HepG2 (cell line): ENCODE data around the gene OGFOD3. TPM values are rescaled to one million over a fixed set of nuclear protein-coding genes. Genes with fewer than 3 reads are reported as not detected.

Source experiments
- ATF1 ChIP-seq: IDR thresholded peaks from 2 replicates; pipeline ENCODE4 v1.6.1; 2016; ENCODE audit warnings: mild to moderate bottlenecking, control low read depth
- CAMTA2 ChIP-seq: sonication (generic); formaldehyde crosslinking; IDR thresholded peaks from 2 replicates; pipeline ENCODE4 v1.4.0; 2020; ENCODE audit warnings: mild to moderate bottlenecking, missing genetic modification reagents, borderline replicate concordance
- RARA ChIP-seq: IDR thresholded peaks from 2 replicates; pipeline ENCODE4 v1.6.1; 2016; ENCODE audit warnings: missing genetic modification reagents, missing compliant biosample characterization
- RORA ChIP-seq: sonication (generic); formaldehyde crosslinking; IDR thresholded peaks from 2 replicates; pipeline ENCODE4 v1.5.0; 2020; ENCODE audit warnings: mild to moderate bottlenecking, missing genetic modification reagents, moderate library complexity
- SP2 ChIP-seq: sonication (generic); formaldehyde crosslinking; IDR thresholded peaks from 2 replicates; pipeline ENCODE4 v1.5.1; 2020; ENCODE audit warnings: mild to moderate bottlenecking, missing genetic modification reagents
- YEATS4 ChIP-seq: sonication (generic); formaldehyde crosslinking; IDR thresholded peaks from 2 replicates; pipeline ENCODE4 v1.4.0; 2020; ENCODE audit warnings: missing genetic modification reagents, borderline replicate concordance
- ZKSCAN1 ChIP-seq: fragments of 150-350 bp; IDR thresholded peaks from 2 replicates; pipeline ENCODE4 v1.6.1; 2014; ENCODE audit warnings: low read length
- ZNF20 ChIP-seq: sonication (generic); formaldehyde crosslinking; IDR thresholded peaks from 2 replicates; pipeline ENCODE4 v1.4.0; 2020; ENCODE audit warnings: mild to moderate bottlenecking, moderate library complexity, missing genetic modification reagents
- ZNF431 ChIP-seq: sonication (generic); formaldehyde crosslinking; IDR thresholded peaks from 2 replicates; pipeline ENCODE4 v1.9.0; 2022; ENCODE audit warnings: missing genetic modification reagents, low read depth, mild to moderate bottlenecking, borderline replicate concordance
- ZNF672 ChIP-seq: sonication (generic); formaldehyde crosslinking; IDR thresholded peaks from 2 replicates; pipeline ENCODE4 v1.8.1; 2022; ENCODE audit warnings: missing genetic modification reagents
- polyA plus RNA-seq, 8 experiments: library from polyadenylated mRNA; depleted of rRNA in 3 of 8; stranded (reverse) in 7 of 8; unstranded in 1 of 8; fragments of >200 nt; fragmentation: Illumina TruSeq in 4 of 8; extraction: Trizol in 4 of 8; gene quantifications; 2 replicates each; pipeline versions ENCODE4 v1.2.1 to v1.2.3, GENCODE V29; 2011 to 2016; ENCODE audit warnings: low read depth in 4 of 8, missing spikeins in 1 of 8, mixed read lengths in 1 of 8; ENCODE audit not compliant: insufficient read depth in 1 of 8
- total RNA-seq, 5 experiments: library from RNA; depleted of rRNA; stranded (reverse); fragments of >200 nt; fragmentation: Illumina TruSeq; extraction: Trizol; gene quantifications; 2 replicates each; pipeline ENCODE4 v1.2.3, GENCODE V29; 2016; ENCODE audit warnings: low read depth in 1 of 5
- TF ChIP-seq, protein P1 (sequence below): sonication (generic); formaldehyde crosslinking; IDR thresholded peaks from 2 replicates; pipeline ENCODE4 v1.5.0; 2020; ENCODE audit warnings: missing genetic modification reagents, mild to moderate bottlenecking, borderline replicate concordance
- TF ChIP-seq, protein P2 (sequence below): sonication (generic); formaldehyde crosslinking; IDR thresholded peaks from 2 replicates; pipeline ENCODE4 v1.4.0; 2020; ENCODE audit warnings: mild to moderate bottlenecking, missing genetic modification reagents
- TF ChIP-seq, protein P3 (sequence below): sonication (generic); formaldehyde crosslinking; IDR thresholded peaks from 2 replicates; pipeline ENCODE4 v1.4.0; 2020; ENCODE audit warnings: low read depth, missing genetic modification reagents
- TF ChIP-seq, protein P4 (sequence below): sonication (generic); formaldehyde crosslinking; IDR thresholded peaks from 2 replicates; pipeline ENCODE4 v1.9.0; 2022; ENCODE audit warnings: low read depth, missing genetic modification reagents
- TF ChIP-seq, protein P5 (sequence below): sonication (generic); formaldehyde crosslinking; IDR thresholded peaks from 2 replicates; pipeline ENCODE4 v1.4.0; 2020; ENCODE audit warnings: missing genetic modification reagents, borderline replicate concordance
- TF ChIP-seq, protein P6 (sequence below): sonication (generic); formaldehyde crosslinking; IDR thresholded peaks from 2 replicates; pipeline ENCODE4 v1.5.0; 2020; ENCODE audit warnings: mild to moderate bottlenecking, missing genetic modification reagents, moderate library complexity
- TF ChIP-seq, protein P7 (sequence below): fragments of 450-650 bp; IDR thresholded peaks from 2 replicates; pipeline ENCODE4 v1.6.1; 2016

Gene OGFOD3
- total and polyA plus RNA-seq, 2 of the 13 experiments (the other 11 are each of a cell fraction or from before 2014, with no cell fraction given): 40.0 to 42.1 TPM

DNA sequence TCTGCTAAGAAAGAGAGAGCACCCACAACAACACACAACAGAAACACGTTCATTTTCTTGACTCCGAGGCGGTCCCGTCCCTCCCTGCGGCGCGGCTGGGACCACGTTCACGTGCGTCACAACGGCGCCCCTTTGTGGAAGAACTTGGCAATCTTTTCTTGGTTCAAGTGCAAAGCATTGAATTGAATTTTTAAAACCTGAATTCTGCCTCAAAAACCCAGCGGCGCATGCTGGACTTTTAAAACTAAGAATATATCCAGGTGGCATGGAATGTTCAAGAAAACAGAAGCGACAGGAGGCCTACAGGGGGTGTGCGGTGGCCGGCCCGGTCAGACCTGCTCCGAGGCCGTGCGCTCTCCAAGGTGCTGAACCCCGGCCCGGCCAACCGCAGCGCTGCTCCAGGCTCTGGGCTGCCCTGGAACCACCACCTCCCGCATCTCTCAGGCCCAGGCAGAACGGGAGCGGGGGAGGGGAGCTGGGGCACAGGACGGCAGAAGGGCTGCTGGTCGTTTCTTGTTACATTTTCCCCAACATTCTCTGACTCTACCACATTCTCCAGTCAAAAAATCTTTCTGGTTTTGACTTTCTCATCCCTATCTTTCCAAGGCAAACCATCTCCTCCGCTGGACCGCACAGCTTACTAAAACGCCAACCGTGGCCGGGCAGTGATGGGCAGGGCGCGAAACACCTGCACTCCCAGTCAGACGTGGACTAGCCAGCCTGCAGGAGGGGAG, 3.7 kb downstream of the OGFOD3 start (continued):
- TF ChIP-seq RARA (CRISPR knock-in tag): peak; percentile 74
- TF ChIP-seq, protein P1, sequence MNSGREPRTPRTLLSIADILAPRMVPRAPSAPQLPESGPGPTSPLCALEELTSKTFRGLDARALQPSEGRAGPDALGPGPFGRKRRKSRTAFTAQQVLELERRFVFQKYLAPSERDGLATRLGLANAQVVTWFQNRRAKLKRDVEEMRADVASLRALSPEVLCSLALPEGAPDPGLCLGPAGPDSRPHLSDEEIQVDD (CRISPR knock-in tag): peak; percentile 46; the same call in 1 of the 2 replicates
- no peak for TF ChIP-seq ZNF20
- no peak for TF ChIP-seq ZKSCAN1
- no peak for TF ChIP-seq ATF1 (CRISPR knock-in tag)
- TF ChIP-seq CAMTA2 (CRISPR knock-in tag): peak; percentile 84; the same call in 1 of the 2 replicates
- TF ChIP-seq SP2 (CRISPR knock-in tag): no peak
- TF ChIP-seq RORA (CRISPR knock-in tag): no peak; the same call in 1 of the 2 replicates
- TF ChIP-seq ZNF672 (CRISPR knock-in tag): no peak
- TF ChIP-seq, protein P2, sequence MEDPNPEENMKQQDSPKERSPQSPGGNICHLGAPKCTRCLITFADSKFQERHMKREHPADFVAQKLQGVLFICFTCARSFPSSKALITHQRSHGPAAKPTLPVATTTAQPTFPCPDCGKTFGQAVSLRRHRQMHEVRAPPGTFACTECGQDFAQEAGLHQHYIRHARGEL (CRISPR knock-in tag): no peak
- TF ChIP-seq, protein P3, sequence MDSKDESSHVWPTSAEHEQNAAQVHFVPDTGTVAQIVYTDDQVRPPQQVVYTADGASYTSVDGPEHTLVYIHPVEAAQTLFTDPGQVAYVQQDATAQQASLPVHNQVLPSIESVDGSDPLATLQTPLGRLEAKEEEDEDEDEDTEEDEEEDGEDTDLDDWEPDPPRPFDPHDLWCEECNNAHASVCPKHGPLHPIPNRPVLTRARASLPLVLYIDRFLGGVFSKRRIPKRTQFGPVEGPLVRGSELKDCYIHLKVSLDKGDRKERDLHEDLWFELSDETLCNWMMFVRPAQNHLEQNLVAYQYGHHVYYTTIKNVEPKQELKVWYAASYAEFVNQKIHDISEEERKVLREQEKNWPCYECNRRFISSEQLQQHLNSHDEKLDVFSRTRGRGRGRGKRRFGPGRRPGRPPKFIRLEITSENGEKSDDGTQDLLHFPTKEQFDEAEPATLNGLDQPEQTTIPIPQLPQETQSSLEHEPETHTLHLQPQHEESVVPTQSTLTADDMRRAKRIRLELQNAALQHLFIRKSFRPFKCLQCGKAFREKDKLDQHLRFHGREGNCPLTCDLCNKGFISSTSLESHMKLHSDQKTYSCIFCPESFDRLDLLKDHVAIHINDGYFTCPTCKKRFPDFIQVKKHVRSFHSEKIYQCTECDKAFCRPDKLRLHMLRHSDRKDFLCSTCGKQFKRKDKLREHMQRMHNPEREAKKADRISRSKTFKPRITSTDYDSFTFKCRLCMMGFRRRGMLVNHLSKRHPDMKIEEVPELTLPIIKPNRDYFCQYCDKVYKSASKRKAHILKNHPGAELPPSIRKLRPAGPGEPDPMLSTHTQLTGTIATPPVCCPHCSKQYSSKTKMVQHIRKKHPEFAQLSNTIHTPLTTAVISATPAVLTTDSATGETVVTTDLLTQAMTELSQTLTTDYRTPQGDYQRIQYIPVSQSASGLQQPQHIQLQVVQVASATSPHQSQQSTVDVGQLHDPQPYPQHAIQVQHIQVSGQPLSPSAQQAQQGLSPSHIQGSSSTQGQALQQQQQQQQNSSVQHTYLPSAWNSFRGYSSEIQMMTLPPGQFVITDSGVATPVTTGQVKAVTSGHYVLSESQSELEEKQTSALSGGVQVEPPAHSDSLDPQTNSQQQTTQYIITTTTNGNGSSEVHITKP (CRISPR knock-in tag): peak; percentile 70; the same call in 1 of the 2 replicates
- TF ChIP-seq, protein P4, sequence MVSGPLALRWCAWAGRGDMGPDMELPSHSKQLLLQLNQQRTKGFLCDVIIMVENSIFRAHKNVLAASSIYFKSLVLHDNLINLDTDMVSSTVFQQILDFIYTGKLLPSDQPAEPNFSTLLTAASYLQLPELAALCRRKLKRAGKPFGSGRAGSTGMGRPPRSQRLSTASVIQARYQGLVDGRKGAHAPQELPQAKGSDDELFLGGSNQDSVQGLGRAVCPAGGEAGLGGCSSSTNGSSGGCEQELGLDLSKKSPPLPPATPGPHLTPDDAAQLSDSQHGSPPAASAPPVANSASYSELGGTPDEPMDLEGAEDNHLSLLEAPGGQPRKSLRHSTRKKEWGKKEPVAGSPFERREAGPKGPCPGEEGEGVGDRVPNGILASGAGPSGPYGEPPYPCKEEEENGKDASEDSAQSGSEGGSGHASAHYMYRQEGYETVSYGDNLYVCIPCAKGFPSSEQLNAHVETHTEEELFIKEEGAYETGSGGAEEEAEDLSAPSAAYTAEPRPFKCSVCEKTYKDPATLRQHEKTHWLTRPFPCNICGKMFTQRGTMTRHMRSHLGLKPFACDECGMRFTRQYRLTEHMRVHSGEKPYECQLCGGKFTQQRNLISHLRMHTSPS (CRISPR knock-in tag): no peak
- peak; percentile 75 for TF ChIP-seq ZNF431 (CRISPR knock-in tag)
- peak; percentile 63; the same call in 1 of the 2 replicates for TF ChIP-seq YEATS4 (CRISPR knock-in tag)
- TF ChIP-seq, protein P5, sequence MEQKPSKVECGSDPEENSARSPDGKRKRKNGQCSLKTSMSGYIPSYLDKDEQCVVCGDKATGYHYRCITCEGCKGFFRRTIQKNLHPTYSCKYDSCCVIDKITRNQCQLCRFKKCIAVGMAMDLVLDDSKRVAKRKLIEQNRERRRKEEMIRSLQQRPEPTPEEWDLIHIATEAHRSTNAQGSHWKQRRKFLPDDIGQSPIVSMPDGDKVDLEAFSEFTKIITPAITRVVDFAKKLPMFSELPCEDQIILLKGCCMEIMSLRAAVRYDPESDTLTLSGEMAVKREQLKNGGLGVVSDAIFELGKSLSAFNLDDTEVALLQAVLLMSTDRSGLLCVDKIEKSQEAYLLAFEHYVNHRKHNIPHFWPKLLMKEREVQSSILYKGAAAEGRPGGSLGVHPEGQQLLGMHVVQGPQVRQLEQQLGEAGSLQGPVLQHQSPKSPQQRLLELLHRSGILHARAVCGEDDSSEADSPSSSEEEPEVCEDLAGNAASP: peak; percentile 90
- TF ChIP-seq, protein P6, sequence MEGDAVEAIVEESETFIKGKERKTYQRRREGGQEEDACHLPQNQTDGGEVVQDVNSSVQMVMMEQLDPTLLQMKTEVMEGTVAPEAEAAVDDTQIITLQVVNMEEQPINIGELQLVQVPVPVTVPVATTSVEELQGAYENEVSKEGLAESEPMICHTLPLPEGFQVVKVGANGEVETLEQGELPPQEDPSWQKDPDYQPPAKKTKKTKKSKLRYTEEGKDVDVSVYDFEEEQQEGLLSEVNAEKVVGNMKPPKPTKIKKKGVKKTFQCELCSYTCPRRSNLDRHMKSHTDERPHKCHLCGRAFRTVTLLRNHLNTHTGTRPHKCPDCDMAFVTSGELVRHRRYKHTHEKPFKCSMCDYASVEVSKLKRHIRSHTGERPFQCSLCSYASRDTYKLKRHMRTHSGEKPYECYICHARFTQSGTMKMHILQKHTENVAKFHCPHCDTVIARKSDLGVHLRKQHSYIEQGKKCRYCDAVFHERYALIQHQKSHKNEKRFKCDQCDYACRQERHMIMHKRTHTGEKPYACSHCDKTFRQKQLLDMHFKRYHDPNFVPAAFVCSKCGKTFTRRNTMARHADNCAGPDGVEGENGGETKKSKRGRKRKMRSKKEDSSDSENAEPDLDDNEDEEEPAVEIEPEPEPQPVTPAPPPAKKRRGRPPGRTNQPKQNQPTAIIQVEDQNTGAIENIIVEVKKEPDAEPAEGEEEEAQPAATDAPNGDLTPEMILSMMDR (CRISPR knock-in tag): peak; percentile 83
- TF ChIP-seq, protein P7, sequence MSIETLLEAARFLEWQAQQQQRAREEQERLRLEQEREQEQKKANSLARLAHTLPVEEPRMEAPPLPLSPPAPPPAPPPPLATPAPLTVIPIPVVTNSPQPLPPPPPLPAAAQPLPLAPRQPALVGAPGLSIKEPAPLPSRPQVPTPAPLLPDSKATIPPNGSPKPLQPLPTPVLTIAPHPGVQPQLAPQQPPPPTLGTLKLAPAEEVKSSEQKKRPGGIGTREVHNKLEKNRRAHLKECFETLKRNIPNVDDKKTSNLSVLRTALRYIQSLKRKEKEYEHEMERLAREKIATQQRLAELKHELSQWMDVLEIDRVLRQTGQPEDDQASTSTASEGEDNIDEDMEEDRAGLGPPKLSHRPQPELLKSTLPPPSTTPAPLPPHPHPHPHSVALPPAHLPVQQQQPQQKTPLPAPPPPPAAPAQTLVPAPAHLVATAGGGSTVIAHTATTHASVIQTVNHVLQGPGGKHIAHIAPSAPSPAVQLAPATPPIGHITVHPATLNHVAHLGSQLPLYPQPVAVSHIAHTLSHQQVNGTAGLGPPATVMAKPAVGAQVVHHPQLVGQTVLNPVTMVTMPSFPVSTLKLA: peak; percentile 13; the same call in 1 of the 2 replicates
